Uterus (tissue), 2 donors: Measurements from ENCODE around the gene GDPGP1.

Experiments
- CTCF ChIP-seq, 4 experiments: fragments of 200-600 bp in 2 of 4; fragments of 450-650 bp in 2 of 4; sonication (generic) in 2 of 4; IDR thresholded peaks; one replicate each; pipeline ENCODE4 v1.5.1; 2016 to 2019; ENCODE audit warnings: antibody characterized with exemption in 4 of 4, mild to moderate bottlenecking in 2 of 4, moderate library complexity in 1 of 4
- POLR2A ChIP-seq, 2 donors: fragments of 450-650 bp; IDR thresholded peaks; one replicate each; pipeline ENCODE4 v1.6.1; 2016; ENCODE audit warnings: antibody characterized with exemption in 2 of 2, mild to moderate bottlenecking in 1 of 2, moderate library complexity in 1 of 2

- TF ChIP-seq CTCF (IDR thresholded peaks at IDR 0.05) (no peak), POLR2A (IDR thresholded peaks at IDR 0.05) (no peak)
Measured at GRCh38 chr15:90213818-90214204, 20.2 kb upstream of the GDPGP1 start.
